CD4-positive, alpha-beta T cell treated with Interleukin-6 at 100 ng/mL for 8 hours (primary cell): ENCODE measurements around the gene GPSM1.
"Not testable (repeated sequence)": the region's sequence is repeated elsewhere in the genome, so short reads cannot be mapped to it uniquely, and the experiment has no call there.

Source experiments
- DNase-seq: peaks from one replicate; pipeline ENCODE4 v3.0.0-alpha.2; 2020; ENCODE audit warnings: mixed read lengths, low spot score

Gene GPSM1

GRCh38 chr9:136318111-136318775, 9.1 kb upstream of the GPSM1 start:
- DNase-seq: no peak

DNA sequence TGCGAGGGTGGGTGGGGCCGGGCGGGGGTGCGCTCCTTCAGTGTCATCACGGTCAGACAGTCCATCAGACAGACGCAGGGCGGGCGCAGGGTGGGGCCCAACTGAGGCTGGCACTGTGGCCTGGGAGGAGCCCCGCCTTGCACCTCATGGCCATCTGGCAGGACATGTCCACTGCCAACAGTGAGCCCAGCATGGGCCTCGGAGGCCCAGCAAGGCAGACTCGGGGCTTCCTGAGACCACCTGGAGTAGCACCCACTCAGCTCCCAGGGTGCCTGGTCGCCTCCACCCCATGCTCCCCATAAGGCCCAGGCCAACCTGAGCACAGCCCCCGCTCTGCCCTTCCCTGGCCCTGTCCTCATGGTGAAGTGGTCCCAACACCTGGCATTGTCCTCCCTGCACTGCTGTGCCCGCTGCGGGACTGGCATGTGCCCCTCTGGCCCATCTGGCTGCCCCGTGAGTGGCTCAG, 8.5 kb upstream of the GPSM1 start:
- DNase-seq: no peak

DNA sequence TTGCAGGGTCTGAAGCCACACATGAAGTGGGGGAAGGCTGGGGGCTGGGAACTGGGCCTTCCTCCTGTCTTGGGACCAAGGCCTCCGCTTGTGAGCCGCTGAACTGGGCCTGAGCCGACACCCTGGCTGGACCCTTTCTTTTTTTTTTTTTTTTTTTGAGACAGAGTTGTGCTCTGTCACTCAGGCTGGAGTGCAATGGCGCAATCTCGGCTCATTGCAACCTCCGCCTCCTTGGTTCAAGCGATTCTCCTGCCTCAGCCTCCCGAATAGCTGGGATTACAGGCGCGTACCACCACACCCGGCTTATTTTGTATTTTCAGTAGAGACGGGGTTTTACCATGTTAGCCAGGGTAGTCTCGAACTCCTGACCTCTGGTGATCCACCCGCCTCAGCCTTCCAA, 8.1 kb upstream of the GPSM1 start:
- DNase-seq: not testable (repeated sequence)

- not testable (repeated sequence) for DNase-seq
Measured at GRCh38 chr9:136319955-136320354, 7.4 kb upstream of the GPSM1 start.

GRCh38 chr9:136320972-136321371, 6.4 kb upstream of the GPSM1 start:
- not testable (repeated sequence) for DNase-seq

DNA sequence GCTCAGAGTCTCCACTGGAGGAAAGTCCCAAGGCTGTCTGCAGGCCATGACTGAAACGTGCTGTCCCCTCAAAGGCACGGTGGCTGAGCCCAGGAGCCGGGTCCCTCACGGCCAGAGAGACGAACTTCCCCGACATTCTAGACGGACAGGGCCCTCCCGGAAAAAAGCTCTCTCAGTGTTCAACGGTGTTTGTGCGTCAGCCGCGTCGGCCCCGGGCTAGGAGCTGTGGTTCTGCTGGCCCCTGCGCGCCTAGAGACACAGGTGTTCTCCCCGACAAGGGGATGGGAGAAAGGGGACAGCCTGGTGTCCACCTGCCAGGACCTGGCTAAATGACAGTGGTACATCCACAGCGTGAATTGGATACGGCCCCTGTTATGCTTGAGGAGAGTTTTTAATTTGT, 5.8 kb upstream of the GPSM1 start:
- DNase-seq: no peak

DNA sequence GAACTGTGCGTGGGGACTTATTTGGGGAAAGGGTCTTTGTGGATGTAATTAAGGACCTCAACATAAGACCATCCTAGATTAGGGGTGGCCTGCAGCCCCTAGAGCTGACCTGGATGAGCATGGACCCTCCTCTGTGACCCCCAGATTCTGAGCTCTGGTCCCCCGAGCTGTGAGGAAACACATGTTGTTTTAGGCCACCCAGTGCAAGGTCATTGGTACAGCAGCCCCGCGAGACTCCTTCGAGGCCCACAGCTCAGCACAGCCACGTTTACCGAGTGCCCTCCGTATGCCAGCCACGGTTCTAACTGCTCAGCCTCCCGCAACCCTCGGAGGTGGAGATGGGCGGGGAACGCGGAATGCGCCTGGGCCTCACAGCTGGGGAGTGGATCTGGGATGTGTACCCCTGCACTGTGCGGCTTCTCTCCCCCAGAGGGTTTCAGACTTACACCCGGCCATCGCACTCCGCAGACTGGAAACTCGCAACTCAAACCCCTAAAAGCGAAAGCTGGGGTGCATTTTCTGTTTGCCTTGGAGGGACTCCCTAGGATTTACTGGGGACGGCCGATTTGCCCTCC, 4.5 kb upstream of the GPSM1 start:
- no peak for DNase-seq

DNA sequence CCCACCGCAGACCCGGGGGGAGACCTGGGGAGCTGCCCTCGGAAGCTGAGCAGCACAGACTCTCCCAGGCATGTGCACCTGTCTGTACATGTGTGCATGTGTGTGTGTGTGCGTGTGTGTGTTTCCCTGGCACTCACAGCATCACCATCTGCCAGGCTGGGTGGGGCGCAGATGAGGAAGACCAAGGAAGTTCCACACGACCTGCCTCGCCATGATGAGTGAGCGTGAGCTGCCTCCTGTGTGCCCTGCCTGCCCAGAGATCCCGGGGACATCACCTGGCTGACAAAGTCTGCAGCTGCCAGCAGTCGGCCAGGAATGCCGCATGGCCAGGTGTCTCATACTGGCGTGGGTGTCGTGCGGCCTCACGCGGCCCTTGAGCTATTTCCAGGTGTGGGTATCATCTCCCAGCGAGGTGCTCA, 4.0 kb upstream of the GPSM1 start:
- DNase-seq: no peak

- DNase-seq: no peak
Measured at GRCh38 chr9:136324501-136325300, 2.6 kb upstream of the GPSM1 start.

DNA sequence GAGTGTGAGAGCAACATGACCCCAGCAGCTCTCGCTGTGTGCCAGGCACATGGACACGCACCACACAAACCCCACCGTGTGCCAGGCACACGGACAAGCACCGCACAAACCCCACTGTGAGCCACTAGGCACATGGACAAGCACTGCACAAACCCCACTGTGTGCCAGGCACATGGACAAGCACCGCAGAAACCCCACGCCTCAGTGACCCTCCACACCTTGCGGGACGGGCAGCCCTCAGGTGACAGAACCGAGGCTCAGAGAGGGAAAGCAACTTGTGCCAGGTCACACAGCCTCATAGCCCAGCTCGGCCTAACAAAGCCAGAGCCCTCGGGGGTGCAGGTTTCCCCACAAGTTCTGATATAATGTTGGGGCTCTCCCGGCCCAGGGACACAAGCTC, 2.0 kb upstream of the GPSM1 start:
- no peak for DNase-seq

GRCh38 chr9:136326061-136326760, 1.1 kb upstream of the GPSM1 start:
- DNase-seq: no peak

DNA sequence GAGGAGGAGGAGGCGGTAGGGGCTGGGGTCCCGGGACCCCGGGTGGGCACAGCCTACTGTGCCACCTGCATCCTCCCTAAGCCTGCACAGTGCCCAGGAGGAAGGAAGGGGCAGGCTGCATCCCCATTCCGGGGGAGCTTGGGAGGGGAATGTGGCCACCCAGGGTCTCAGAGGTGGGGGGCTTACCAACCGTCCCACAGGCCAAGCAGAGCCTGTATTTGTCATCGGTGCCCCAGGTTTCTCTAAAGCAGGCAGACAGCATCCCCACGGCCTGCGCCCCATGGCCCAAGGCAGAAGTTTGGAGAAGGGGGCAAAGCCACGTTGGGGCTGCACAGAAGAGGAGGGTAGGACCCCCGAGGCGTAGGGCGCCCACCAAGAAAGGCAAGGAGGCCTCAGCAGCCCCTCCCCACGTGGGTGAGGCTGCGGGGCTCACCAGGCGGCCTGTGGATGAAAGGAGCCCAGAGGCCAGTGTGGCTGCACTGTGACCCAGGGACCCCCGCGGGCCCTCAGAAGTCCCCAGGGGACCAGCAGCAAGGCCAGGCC, 507 bp upstream of the GPSM1 start:
- DNase-seq: no peak

DNA sequence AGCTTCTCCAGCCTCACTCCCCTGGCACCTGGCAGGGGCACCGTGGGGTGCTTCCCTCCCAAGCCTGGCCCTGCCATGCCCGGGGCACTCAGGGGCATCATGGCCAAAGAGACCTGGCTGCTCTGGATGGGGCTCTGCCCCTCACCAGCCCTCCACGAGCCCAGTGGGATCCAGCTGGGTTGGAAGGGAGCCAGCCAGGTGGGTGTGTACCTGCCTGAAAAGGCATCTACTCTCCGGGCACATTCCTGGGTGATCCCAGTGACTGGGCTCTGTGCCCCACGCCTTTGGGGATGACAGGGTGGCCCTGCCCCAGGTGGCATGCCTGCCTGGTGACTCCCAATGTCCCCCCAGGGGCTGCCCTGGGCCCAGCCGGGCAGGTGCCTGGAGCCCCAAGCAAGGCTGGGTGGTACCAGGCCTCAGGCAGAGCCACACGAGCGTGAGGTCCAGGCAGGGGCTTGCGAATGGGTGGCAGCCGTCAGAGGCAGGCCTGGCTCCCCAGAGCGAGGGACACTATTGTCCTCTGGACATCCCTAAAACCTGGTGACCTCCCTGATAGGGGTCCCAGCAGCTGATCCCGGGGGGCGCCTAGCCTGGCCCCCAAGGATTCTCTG, 777 bp downstream of the GPSM1 start:
- no peak for DNase-seq

DNA sequence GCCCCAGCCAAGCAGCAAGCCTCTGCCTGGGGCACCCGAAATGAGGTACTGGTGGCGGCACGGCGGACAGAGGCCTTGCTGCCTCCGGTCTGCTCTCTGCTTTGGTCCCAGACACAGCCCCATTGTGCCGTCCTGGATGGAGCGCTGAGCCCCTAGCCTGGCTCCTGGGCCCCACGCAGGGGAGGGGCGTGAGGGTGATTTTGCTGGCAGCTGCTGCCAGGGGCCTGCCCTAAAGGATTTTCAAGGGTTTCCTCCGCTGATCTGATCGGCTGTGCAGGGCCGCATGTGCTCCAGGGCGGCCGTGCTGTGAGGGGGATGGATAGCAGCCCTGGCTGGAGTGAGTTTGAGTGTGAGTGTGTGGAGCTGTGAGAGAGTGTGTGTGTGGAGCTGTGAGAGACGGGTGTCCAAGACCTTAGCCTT, 1.3 kb downstream of the GPSM1 start:
- no peak for DNase-seq

DNA sequence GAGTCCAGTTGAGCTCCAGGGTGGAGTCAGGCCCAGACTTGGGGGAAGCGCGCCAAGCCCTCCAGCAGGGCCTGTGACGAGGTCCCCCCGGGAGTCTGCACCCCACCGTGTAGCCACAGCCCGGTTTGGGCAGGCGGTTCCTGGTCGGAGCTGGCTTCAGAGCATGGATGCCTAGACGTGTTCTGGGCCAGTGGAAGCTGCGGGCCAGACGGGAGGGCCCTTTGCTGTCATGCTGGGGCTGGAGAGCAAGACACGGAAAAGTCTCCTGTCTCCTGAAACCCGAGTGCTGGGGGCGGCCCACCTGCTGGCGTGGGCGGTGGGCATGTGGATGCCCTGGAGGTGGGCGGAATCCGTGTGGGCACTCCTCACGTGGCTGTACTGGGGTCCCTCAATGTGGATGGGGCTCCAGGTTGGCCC, 1.9 kb downstream of the GPSM1 start:
- DNase-seq: no peak

GRCh38 chr9:136329636-136330405, 2.5 kb downstream of the GPSM1 start:
- no peak for DNase-seq

- no peak for DNase-seq
Measured at GRCh38 chr9:136330406-136330990, 3.2 kb downstream of the GPSM1 start.

DNA sequence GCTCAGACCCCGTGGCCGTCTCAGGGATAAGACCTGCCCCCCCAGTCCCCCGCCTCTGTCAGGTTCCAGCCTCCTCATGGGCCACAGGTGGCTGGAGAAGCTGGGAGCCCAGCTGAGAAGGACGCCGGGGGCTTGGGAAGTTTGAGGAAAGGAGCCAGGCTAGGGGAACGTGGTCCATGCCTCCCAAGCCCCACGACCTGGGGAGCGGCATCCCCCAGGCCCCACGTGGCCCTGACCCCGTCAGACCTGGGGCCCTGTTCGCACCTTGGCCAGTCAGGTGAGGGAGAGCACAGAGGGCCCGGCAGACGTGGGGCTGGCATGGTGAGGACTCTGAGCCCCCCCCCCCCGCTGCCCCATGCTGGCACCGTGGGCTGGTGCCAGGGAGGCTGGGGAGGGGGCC, 3.7 kb downstream of the GPSM1 start:
- DNase-seq: no peak

DNA sequence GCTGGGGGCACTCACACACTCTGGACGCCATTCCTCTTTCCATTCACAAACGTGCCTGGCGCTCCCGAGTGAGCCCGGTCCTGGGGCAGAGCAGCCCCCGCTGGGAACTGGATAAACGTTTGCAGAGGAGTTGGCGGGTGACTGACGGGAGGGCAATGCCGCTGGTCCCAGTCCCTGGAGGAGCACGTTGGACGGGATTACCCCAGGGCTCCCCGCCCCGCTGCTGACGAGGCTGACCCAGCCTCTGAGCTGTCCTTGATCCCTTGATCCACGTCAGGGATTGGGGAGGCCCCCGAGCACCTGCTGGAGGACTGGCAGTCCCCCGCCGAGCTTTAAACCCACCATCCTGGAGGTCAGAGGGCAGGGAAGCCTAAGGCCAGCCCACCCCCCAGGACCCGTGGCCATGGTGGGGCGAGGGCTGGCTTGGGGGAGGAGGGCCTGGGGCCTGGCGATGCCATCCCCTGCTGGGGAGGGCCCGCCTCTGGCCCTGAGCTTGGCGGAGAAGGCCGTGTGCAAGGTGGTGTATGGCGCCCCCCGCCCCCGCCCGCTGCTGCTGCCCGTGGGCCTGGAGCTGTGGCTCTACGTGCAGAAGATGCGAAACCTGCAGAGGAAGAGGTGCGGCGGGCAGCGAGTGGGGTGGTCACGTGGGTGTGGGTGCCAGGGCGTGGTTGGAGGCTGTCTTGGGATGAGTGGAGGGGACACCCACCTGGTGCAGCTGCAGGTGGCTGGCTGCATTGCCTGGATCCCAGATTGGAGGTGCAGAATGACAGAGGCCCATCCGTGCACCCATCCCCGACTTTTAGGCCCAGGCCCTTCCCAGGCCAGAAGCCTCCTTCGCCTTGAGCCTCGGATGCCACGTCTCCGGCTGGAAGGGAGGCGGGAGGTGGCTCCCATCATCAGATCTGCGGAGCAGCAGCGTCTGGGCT, 4.5 kb downstream of the GPSM1 start:
- no peak for DNase-seq
